Measurements from ENCODE around the gene PRICKLE1. TPM values are rescaled to one million over a fixed set of nuclear protein-coding genes. Genes with fewer than 3 reads are reported as not detected.

PRICKLE1 gene
- total and polyA plus RNA-seq, 2 donors (not counting 1 experiment from before 2014, with no cell fraction given), result 6.3 to 21.6 TPM

- TF ChIP-seq EZH2 (IDR thresholded peaks at IDR 0.05; ENCODE audit: borderline replicate concordance, insufficient read depth, low read depth, low read length, poor library complexity, severe bottlenecking), result no peak
- TF ChIP-seq CTCF (IDR thresholded peaks at IDR 0.05), result no peak
- no peaks in the 10 kb centered on the region for H3K9me3 ChIP-seq (ENCODE audit: control extremely low read depth in 1 of 3, control insufficient read depth in 2 of 3, insufficient read depth in 1 of 3, low read length in 2 of 3)
- no peak overlapping the region for H3K4me2 ChIP-seq (replicated peaks; ENCODE audit: low read depth, low read length, poor library complexity, severe bottlenecking)
- H3K4me1 Mint-ChIP-seq, result no peaks in the 10 kb centered on the region
- no peaks in the 10 kb centered on the region for H3K36me3 ChIP-seq (replicated peaks in 1 of 2; ENCODE audit: control extremely low read depth in 1 of 2, control insufficient read depth in 1 of 2, extremely low read depth in 1 of 2, insufficient read depth in 2 of 2, low read length in 1 of 2)
- no peak overlapping the region for H3K27ac Mint-ChIP-seq
- peaks cover 0 to 15% (median 8%) of the 10 kb centered on the region in 4 experiments for H3K27me3 ChIP-seq (replicated peaks in 1 of 4; ENCODE audit: control extremely low read depth in 1 of 4, control insufficient read depth in 3 of 4, insufficient read depth in 4 of 4, low read length in 3 of 4)
- no peak overlapping the region for H3K9ac ChIP-seq (ENCODE audit: low read length)
- H3K79me2 ChIP-seq (ENCODE audit: control insufficient read depth, insufficient read depth, low read length), result no peaks in the 10 kb centered on the region
- 100% methylated on average over 1 of the region's 5 CpGs for WGBS (ENCODE audit: insufficient coverage)
- POLR2A ChIA-PET, result no interaction called here
- no peaks in the 10 kb centered on the region for H3K9me3 Mint-ChIP-seq (ENCODE audit: insufficient read depth)
- no peak overlapping the region for H2AFZ ChIP-seq (ENCODE audit: insufficient read depth, low read depth, low read length, poor library complexity, severe bottlenecking)
- peaks cover 32% of the 10 kb centered on the region for H3K27me3 Mint-ChIP-seq
- no peak overlapping the region for H3K27ac ChIP-seq (ENCODE audit: low read length in 2 of 2)
- no peaks in the 10 kb centered on the region for H4K20me1 ChIP-seq (ENCODE audit: control insufficient read depth, insufficient read depth, low read length, poor library complexity, severe bottlenecking)
- no peak for DNase-seq
- CTCF ChIA-PET, result interaction anchor here (1.4 to 3.0 kb wide), 2 partner anchors 11 to 13 kb away, joined by 3 to 14 read pairs; no protein-coding TSS in a partner anchor
- H3K4me3 Mint-ChIP-seq, result no peak overlapping the region
- ATAC-seq (ENCODE audit: low read depth), result no peak
- H3K4me3 ChIP-seq (ENCODE audit: control extremely low read depth in 1 of 5, extremely low read depth in 1 of 5, insufficient read depth in 1 of 5, low read depth in 2 of 5, low read length in 4 of 5), result no peak overlapping the region
- no peaks in the 10 kb centered on the region for H3K4me1 ChIP-seq (ENCODE audit: control insufficient read depth in 2 of 2, insufficient read depth in 2 of 2, low read length in 2 of 2)
- intact Hi-C loops (cut with micrococcal nuclease), result no loop called here
These were observed 7.0 kb downstream of the PRICKLE1 start for GRCh38 chr12:42582498-42582897.

- Histone ChIP-seq H3K9me3 (ENCODE audit: control extremely low read depth in 1 of 3, control insufficient read depth in 2 of 3, insufficient read depth in 1 of 3, low read length in 2 of 3) (no peaks in the 10 kb centered on the region), H3K9ac (ENCODE audit: low read length) (no peak overlapping the region), H3K4me2 (replicated peaks; ENCODE audit: low read depth, low read length, poor library complexity, severe bottlenecking) (no peak overlapping the region), H3K4me3 (ENCODE audit: control extremely low read depth in 1 of 5, extremely low read depth in 1 of 5, insufficient read depth in 1 of 5, low read depth in 2 of 5, low read length in 4 of 5) (no peak overlapping the region), H3K4me1 (ENCODE audit: control insufficient read depth in 2 of 2, insufficient read depth in 2 of 2, low read length in 2 of 2) (no peaks in the 10 kb centered on the region), H3K79me2 (ENCODE audit: control insufficient read depth, insufficient read depth, low read length) (no peaks in the 10 kb centered on the region), H3K27ac (ENCODE audit: low read length in 2 of 2) (no peak overlapping the region), H3K36me3 (replicated peaks in 1 of 2; ENCODE audit: control extremely low read depth in 1 of 2, control insufficient read depth in 1 of 2, extremely low read depth in 1 of 2, insufficient read depth in 2 of 2, low read length in 1 of 2) (no peaks in the 10 kb centered on the region), H3K27me3 (replicated peaks in 1 of 4; ENCODE audit: control extremely low read depth in 1 of 4, control insufficient read depth in 3 of 4, insufficient read depth in 4 of 4, low read length in 3 of 4) (peaks cover 0 to 12% (median 6%) of the 10 kb centered on the region in 4 experiments), H2AFZ (ENCODE audit: insufficient read depth, low read depth, low read length, poor library complexity, severe bottlenecking) (no peak overlapping the region), H4K20me1 (ENCODE audit: control insufficient read depth, insufficient read depth, low read length, poor library complexity, severe bottlenecking) (no peaks in the 10 kb centered on the region)
- TF ChIP-seq EZH2 (IDR thresholded peaks at IDR 0.05; ENCODE audit: borderline replicate concordance, insufficient read depth, low read depth, low read length, poor library complexity, severe bottlenecking) (no peak), CTCF (IDR thresholded peaks at IDR 0.05) (no peak)
- H3K4me1 Mint-ChIP-seq, result no peaks in the 10 kb centered on the region
- no peak overlapping the region for H3K27ac Mint-ChIP-seq
- no peak for ATAC-seq (ENCODE audit: low read depth)
- WGBS (ENCODE audit: insufficient coverage), result no CpG with 5 or more reads among the region's 1 CpG
- ChIA-PET CTCF (no interaction called here), POLR2A (no interaction called here)
- no peaks in the 10 kb centered on the region for H3K9me3 Mint-ChIP-seq (ENCODE audit: insufficient read depth)
- intact Hi-C loops (cut with micrococcal nuclease), result no loop called here
- peaks cover 28% of the 10 kb centered on the region for H3K27me3 Mint-ChIP-seq
- no peak for DNase-seq
- H3K4me3 Mint-ChIP-seq, result no peak overlapping the region
These were observed 7.5 kb downstream of the PRICKLE1 start for GRCh38 chr12:42582050-42582449.
